ENCODE data around the gene WBP1.

The WBP1 gene

GRCh38 chr2:74498500-74499266 is 40.4 kb downstream of the WBP1 start:
- no peaks in the 10 kb centered on the region for H3K9me3 ChIP-seq (ENCODE audit: severe bottlenecking)
- peak overlapping the region; percentile 2 for H3K4me3 ChIP-seq (ENCODE audit: severe bottlenecking)
- peaks cover 8% of the 10 kb centered on the region for H3K4me1 ChIP-seq (ENCODE audit: insufficient read depth, poor library complexity, severe bottlenecking)
- H3K36me3 ChIP-seq (ENCODE audit: low read depth): no peaks in the 10 kb centered on the region
- DNase-seq (ENCODE audit: low spot score): no peak
- peak; percentile 54 for ATAC-seq (ENCODE audit: low read depth)
- H3K27ac ChIP-seq (ENCODE audit: poor library complexity, severe bottlenecking): no peak overlapping the region
- TF ChIP-seq CTCF (IDR thresholded peaks at IDR 0.05; ENCODE audit: poor library complexity, severe bottlenecking): no peak
- peaks cover 14% of the 10 kb centered on the region for H3K27me3 ChIP-seq (ENCODE audit: insufficient read depth, poor library complexity, severe bottlenecking)

- no peak for TF ChIP-seq CTCF (IDR thresholded peaks at IDR 0.05; ENCODE audit: poor library complexity, severe bottlenecking)
- no peak for DNase-seq (ENCODE audit: low spot score)
- Histone ChIP-seq H3K4me3 (ENCODE audit: severe bottlenecking) (peak within 1 kb of the TSS; percentile 2), H3K36me3 (ENCODE audit: low read depth) (no peaks in the 10 kb centered on the region), H3K9me3 (ENCODE audit: severe bottlenecking) (no peaks in the 10 kb centered on the region), H3K4me1 (ENCODE audit: insufficient read depth, poor library complexity, severe bottlenecking) (peaks cover 8% of the 10 kb centered on the region), H3K27ac (ENCODE audit: poor library complexity, severe bottlenecking) (no peak within 1 kb of the TSS), H3K27me3 (ENCODE audit: insufficient read depth, poor library complexity, severe bottlenecking) (peaks cover 14% of the 10 kb centered on the region)
- ATAC-seq (ENCODE audit: low read depth): peak; percentile 14
Measured at GRCh38 chr2:74499267-74499939, 41.2 kb downstream of the WBP1 start, which contains the start of gene LBX2. LBX2 (minus strand) TSS chr2:74499603; CDS start chr2:74499537, 66 bp downstream.

- H3K27me3 ChIP-seq (ENCODE audit: insufficient read depth, poor library complexity, severe bottlenecking): peaks cover 14% of the 10 kb centered on the region
- H3K27ac ChIP-seq (ENCODE audit: poor library complexity, severe bottlenecking): no peak overlapping the region
- no peak for DNase-seq (ENCODE audit: low spot score)
- no peaks in the 10 kb centered on the region for H3K9me3 ChIP-seq (ENCODE audit: severe bottlenecking)
- no peak for ATAC-seq (ENCODE audit: low read depth)
- peaks cover 3% of the 10 kb centered on the region; the same call in 1 of the 2 replicates for H3K36me3 ChIP-seq (ENCODE audit: low read depth)
- TF ChIP-seq CTCF (IDR thresholded peaks at IDR 0.05; ENCODE audit: poor library complexity, severe bottlenecking): no peak
- peaks cover 8% of the 10 kb centered on the region for H3K4me1 ChIP-seq (ENCODE audit: insufficient read depth, poor library complexity, severe bottlenecking)
- no peak overlapping the region for H3K4me3 ChIP-seq (ENCODE audit: severe bottlenecking)
Measured at GRCh38 chr2:74499940-74500577, 41.8 kb downstream of the WBP1 start.

- no peak for ATAC-seq (ENCODE audit: low read depth)
- Histone ChIP-seq H3K9me3 (ENCODE audit: severe bottlenecking) (no peaks in the 10 kb centered on the region), H3K27ac (ENCODE audit: poor library complexity, severe bottlenecking) (no peak overlapping the region), H3K4me1 (ENCODE audit: insufficient read depth, poor library complexity, severe bottlenecking) (peaks cover 8% of the 10 kb centered on the region), H3K4me3 (ENCODE audit: severe bottlenecking) (no peak overlapping the region), H3K36me3 (ENCODE audit: low read depth) (peaks cover 8% of the 10 kb centered on the region), H3K27me3 (ENCODE audit: insufficient read depth, poor library complexity, severe bottlenecking) (peaks cover 14% of the 10 kb centered on the region)
- no peak for TF ChIP-seq CTCF (IDR thresholded peaks at IDR 0.05; ENCODE audit: poor library complexity, severe bottlenecking)
- DNase-seq (ENCODE audit: low spot score): no peak
Measured at GRCh38 chr2:74500578-74500946, 42.3 kb downstream of the WBP1 start.
